Subcutaneous abdominal adipose tissue (tissue), 5 donors: Measurements from ENCODE around the gene RBM42.
A peak's percentile ranks its signal among the peaks of the same experiment; 100 is the strongest.

Source experiments
- H3K27ac ChIP-seq: one replicate; pipeline ENCODE4 v1.7.0; 2013; ENCODE audit warnings: low read depth, mild to moderate bottlenecking, inconsistent platforms, low read length, moderate library complexity
- H3K27me3 ChIP-seq, 5 donors: one replicate each; pipeline ENCODE4 v1.7.0; 2013; ENCODE audit warnings: low read length in 5 of 5, inconsistent platforms in 1 of 5; ENCODE audit not compliant: control insufficient read depth in 5 of 5, insufficient read depth in 4 of 5
- H3K36me3 ChIP-seq, 5 donors: one replicate each; pipeline ENCODE4 v1.7.0; 2013; ENCODE audit warnings: low read length in 5 of 5; ENCODE audit not compliant: control insufficient read depth in 5 of 5, insufficient read depth in 5 of 5
- H3K4me1 ChIP-seq, 5 donors: one replicate each; pipeline ENCODE4 v1.7.0; 2013; ENCODE audit warnings: low read length in 5 of 5, mild to moderate bottlenecking in 3 of 5, moderate library complexity in 1 of 5; ENCODE audit not compliant: control insufficient read depth in 5 of 5, insufficient read depth in 5 of 5
- H3K4me3 ChIP-seq, 5 donors: one replicate each; pipeline ENCODE4 v1.7.0; 2013; ENCODE audit warnings: low read length in 5 of 5, low read depth in 1 of 5
- H3K9ac ChIP-seq, 5 donors: one replicate each; pipeline ENCODE4 v1.7.0; 2013; ENCODE audit warnings: low read length in 5 of 5, mild to moderate bottlenecking in 4 of 5, moderate library complexity in 3 of 5
- H3K9me3 ChIP-seq, 5 donors: one replicate each; pipeline ENCODE4 v1.7.0; 2013; ENCODE audit warnings: low read length in 5 of 5; ENCODE audit not compliant: control insufficient read depth in 5 of 5
- donor health status: healthy.
- donor health status: healthy.
- donor health status: healthy.
- donor health status: healthy.
- donor health status: healthy.

The RBM42 gene

DNA sequence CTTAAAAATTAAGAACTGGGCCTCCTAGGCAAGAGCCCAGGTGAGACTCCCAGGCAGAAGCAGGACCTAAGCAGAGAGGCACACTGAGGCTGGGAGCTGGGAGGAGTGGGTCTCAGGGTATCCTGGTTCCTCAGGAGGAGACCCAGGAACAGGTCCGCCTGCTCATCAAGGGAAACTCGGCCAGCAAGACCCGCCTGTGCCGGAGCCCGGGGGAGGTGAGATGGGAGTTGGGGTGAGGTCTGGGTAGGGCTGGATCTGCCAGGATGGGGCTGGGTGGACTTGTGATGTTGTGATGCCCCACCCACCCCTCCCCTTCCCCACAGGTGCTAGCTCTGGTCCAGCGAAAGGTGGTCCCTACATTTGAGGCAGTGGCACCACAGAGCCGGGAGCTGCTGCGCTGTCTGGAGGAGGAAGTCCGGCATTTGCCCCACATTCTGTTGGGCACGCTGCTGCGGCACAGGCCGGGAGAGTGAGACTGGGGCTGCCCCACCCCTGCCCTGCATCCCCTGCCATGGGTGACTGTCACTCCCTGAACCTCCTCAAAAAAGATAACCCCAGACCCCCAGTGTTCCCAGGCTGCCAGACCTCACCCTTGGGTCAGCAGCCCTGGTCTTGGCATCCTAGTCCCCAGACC lies 9.4 kb upstream of the RBM42 start:
- peaks cover 0 to 56% (median 28%) of the 10 kb centered on the region in 5 donors for H3K36me3 ChIP-seq
- H3K27me3 ChIP-seq: no peaks in the 10 kb centered on the region
- H3K9ac ChIP-seq: no peak overlapping the region
- no peaks in the 10 kb centered on the region for H3K9me3 ChIP-seq
- H3K27ac ChIP-seq: no peak overlapping the region
- H3K4me3 ChIP-seq: no peak overlapping the region
- no peaks in the 10 kb centered on the region for H3K4me1 ChIP-seq

DNA sequence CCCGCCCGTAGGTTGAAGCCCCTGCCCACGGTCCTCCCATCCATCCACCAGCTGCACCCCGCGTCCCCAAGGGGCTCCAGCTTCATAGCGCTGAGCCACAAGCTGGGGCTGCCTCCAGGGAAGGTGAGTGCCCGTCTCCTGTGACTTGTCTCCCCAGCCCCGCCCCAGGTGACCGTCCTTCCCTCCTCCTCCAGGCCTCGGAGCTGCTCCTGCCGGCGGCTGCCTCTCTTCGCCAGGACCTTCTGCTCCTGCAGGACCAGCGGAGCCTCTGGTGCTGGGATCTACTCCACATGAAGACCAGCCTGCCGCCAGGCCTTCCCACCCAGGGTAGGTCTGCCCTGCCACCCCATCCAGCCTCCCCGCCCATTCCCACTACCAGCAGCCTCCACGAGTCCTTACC lies 8.8 kb upstream of the RBM42 start:
- Histone ChIP-seq H3K4me1 (no peaks in the 10 kb centered on the region), H3K27me3 (no peaks in the 10 kb centered on the region), H3K4me3 (no peak overlapping the region), H3K36me3 (peaks cover 0 to 55% (median 26%) of the 10 kb centered on the region in 5 donors), H3K9me3 (no peaks in the 10 kb centered on the region), H3K9ac (no peak overlapping the region), H3K27ac (no peak overlapping the region)

GRCh38 chr19:35621708-35622107 lies 7.1 kb upstream of the RBM42 start:
- H3K4me1 ChIP-seq: no peaks in the 10 kb centered on the region
- H3K27me3 ChIP-seq: no peaks in the 10 kb centered on the region
- no peaks in the 10 kb centered on the region for H3K9me3 ChIP-seq
- peaks cover 0 to 44% (median 17%) of the 10 kb centered on the region in 5 donors for H3K36me3 ChIP-seq
- no peak overlapping the region for H3K4me3 ChIP-seq
- H3K9ac ChIP-seq: no peak overlapping the region
- H3K27ac ChIP-seq: no peak overlapping the region

DNA sequence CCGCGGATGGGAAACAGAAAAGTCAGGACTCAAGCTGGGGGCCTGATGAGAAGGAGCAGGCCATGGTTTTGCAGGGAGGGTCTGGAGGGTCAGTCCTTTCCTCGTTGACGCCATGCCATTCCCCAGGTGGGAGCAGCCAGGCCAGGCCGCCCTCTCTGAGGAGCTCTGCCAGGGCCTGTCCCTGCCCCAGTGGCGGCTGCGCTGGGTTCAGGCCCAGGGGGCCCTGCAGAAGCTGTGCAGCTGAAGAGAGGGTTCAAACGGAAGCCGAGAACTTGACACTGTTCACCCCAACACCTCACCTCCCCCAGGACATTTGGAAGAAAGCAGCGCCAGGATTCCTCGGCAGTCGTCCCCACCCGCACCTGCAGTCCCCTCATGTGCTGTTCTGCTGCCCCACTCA lies 6.1 kb upstream of the RBM42 start:
- H3K36me3 ChIP-seq: peaks cover 0 to 35% (median 13%) of the 10 kb centered on the region in 5 donors
- peaks cover 0 to under 1% (median 0%) of the 10 kb centered on the region in 5 donors for H3K4me1 ChIP-seq
- H3K4me3 ChIP-seq: no peak overlapping the region
- H3K9me3 ChIP-seq: no peaks in the 10 kb centered on the region
- no peaks in the 10 kb centered on the region for H3K27me3 ChIP-seq
- H3K27ac ChIP-seq: no peak overlapping the region
- H3K9ac ChIP-seq: no peak overlapping the region

GRCh38 chr19:35623327-35624010 lies 5.4 kb upstream of the RBM42 start:
- Histone ChIP-seq H3K4me3 (no peak overlapping the region), H3K27me3 (no peaks in the 10 kb centered on the region), H3K27ac (no peak overlapping the region), H3K9ac (no peak overlapping the region), H3K4me1 (peaks cover 0 to 7% (median 6%) of the 10 kb centered on the region in 5 donors), H3K9me3 (no peaks in the 10 kb centered on the region), H3K36me3 (peaks cover 0 to 30% (median 10%) of the 10 kb centered on the region in 5 donors)

GRCh38 chr19:35628264-35628564 lies 622 bp upstream of the RBM42 start:
- Histone ChIP-seq H3K36me3 (peaks cover 3 to 31% (median 28%) of the 10 kb centered on the region in 5 donors), H3K4me1 (peaks cover 2 to 23% (median 16%) of the 10 kb centered on the region in 5 donors), H3K27ac (peak overlapping the region; percentile 90), H3K9ac (peak overlapping the region; percentile 37 to 98 (median 81)), H3K4me3 (peak overlapping the region; percentile 83 to 96 (median 95)), H3K27me3 (no peaks in the 10 kb centered on the region), H3K9me3 (no peaks in the 10 kb centered on the region)

DNA sequence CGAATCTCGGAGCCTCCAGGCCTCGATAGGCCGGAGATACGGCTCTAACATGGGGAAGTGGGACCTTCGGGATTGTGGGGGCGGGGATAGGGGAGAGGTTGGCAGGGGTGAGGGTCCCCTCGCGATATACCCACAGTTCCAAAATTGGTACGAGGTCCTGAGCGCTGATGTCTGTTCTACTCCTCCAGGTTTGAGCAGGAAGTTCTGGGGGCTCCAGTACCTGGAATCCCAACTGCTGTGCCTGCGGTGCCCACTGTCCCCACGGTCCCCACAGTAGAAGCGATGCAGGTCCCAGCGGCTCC lies 447 bp downstream of the RBM42 start:
- Histone ChIP-seq H3K27me3 (no peaks in the 10 kb centered on the region), H3K9me3 (no peaks in the 10 kb centered on the region), H3K4me3 (peak overlapping the region; percentile 91 to 97 (median 95)), H3K4me1 (peaks cover 2 to 23% (median 16%) of the 10 kb centered on the region in 5 donors), H3K9ac (peak overlapping the region; percentile 81 to 99 (median 98)), H3K36me3 (peaks cover 3 to 42% (median 39%) of the 10 kb centered on the region in 5 donors), H3K27ac (peak overlapping the region; percentile 90)

DNA sequence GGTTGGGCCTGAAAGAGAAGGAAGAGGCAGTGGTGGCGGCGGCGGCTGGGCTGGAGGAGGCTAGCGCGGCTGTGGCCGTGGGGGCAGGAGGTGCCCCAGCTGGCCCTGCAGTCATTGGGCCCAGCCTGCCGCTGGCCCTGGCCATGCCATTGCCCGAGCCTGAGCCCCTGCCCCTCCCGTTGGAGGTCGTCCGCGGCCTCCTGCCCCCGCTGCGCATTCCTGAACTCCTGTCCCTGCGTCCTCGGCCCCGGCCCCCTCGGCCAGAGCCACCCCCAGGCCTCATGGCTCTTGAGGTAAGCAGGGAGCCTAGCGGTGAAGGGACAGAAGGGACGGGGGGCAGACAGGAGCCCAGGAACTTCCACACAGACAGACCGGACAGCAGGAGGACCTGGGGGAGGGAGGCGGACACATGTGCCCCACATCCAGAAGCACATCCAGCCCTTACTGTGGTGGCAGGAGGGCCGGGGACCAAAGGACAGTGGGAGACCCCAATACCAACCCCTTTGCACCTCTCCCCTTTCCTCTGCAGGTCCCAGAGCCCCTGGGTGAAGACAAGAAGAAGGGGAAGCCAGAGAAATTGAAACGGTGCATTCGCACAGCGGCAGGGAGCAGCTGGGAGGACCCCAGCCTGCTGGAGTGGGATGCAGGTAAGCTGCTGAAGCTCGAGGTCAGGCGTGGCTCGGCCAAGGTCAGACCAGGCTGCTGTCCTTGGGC lies 5.0 kb downstream of the RBM42 start:
- Histone ChIP-seq H3K36me3 (peaks cover 3 to 84% (median 70%) of the 10 kb centered on the region in 5 donors), H3K27me3 (no peaks in the 10 kb centered on the region), H3K4me1 (peaks cover 0 to 16% (median 11%) of the 10 kb centered on the region in 5 donors), H3K4me3 (no peak overlapping the region), H3K9me3 (no peaks in the 10 kb centered on the region), H3K27ac (no peak overlapping the region), H3K9ac (no peak overlapping the region)

DNA sequence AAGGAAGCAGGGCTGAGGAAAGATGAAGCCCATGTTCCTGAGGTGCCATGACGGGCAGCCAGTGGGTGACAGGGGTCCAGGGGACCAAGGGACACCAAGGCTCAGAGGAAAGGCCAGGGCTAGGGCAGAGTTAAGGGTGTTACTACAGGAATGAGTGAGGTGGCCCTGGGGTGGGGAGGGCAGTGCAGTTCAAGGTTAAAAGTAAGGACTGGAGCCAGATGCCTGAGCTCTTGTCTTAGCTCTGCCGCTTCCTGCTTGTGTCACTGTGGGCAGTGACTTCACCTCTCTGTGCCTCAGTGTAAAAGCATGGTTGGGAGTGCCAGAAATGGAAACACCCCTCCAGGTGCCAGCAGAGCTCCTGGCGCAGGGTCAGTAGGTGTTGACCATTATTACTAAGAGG lies 7.8 kb downstream of the RBM42 start:
- Histone ChIP-seq H3K27ac (no peak overlapping the region), H3K4me3 (no peak overlapping the region), H3K9ac (no peak overlapping the region), H3K9me3 (no peaks in the 10 kb centered on the region), H3K4me1 (peaks cover 0 to 10% (median 6%) of the 10 kb centered on the region in 5 donors), H3K27me3 (no peaks in the 10 kb centered on the region), H3K36me3 (peaks cover 0 to 69% (median 57%) of the 10 kb centered on the region in 5 donors)

- no peaks in the 10 kb centered on the region for H3K27me3 ChIP-seq
- H3K9me3 ChIP-seq: no peaks in the 10 kb centered on the region
- H3K27ac ChIP-seq: no peak overlapping the region
- no peak overlapping the region for H3K4me3 ChIP-seq
- peaks cover 0 to 15% (median 6%) of the 10 kb centered on the region in 5 donors for H3K4me1 ChIP-seq
- peaks cover 0 to 64% (median 52%) of the 10 kb centered on the region in 5 donors for H3K36me3 ChIP-seq
- no peak overlapping the region for H3K9ac ChIP-seq
Measured at GRCh38 chr19:35637165-35637564, 8.3 kb downstream of the RBM42 start.
